Measurements from ENCODE around the gene CLRN3.

GRCh38 chr10:127908106-127908958 is 15.6 kb upstream of the CLRN3 start:
- TF ChIP-seq POLR2A (IDR thresholded peaks at IDR 0.05) (no peak), CTCF (IDR thresholded peaks at IDR 0.05) (no peak)
